Calu3 (cell line): ENCODE measurements around the gene KIAA0586. TPM values are rescaled to one million over a fixed set of nuclear protein-coding genes. Genes with fewer than 3 reads are reported as not detected.

Source experiments
- BruUV-seq: library from RNA; stranded (reverse); fragments of 400-500 nt; replicated peaks from 2 replicates; lab custom pipeline; 2021; lab: Mats Ljungman, UMichigan
- CTCF ChIA-PET: fragments of 300-600 bp; sonication (Branson Sonifier 250); formaldehyde crosslinking; loops from one replicate; lab custom pipeline; 2022; ENCODE audit warnings: antibody characterized with exemption; lab: Charles Lee
- DNase-seq: peaks from one replicate; pipeline ENCODE4 v3.0.0; 2022
- H3K27ac Mint-ChIP-seq: one replicate; pipeline ENCODE4 v1.8.0; 2022; ENCODE audit warnings: mixed read lengths; ENCODE audit not compliant: unreplicated experiment
- H3K27me3 Mint-ChIP-seq: one replicate; pipeline ENCODE4 v1.8.0; 2022; ENCODE audit warnings: mixed read lengths; ENCODE audit not compliant: unreplicated experiment
- H3K36me3 Mint-ChIP-seq: one replicate; pipeline ENCODE4 v1.8.0; 2022; ENCODE audit warnings: mild to moderate bottlenecking, moderate library complexity, mixed read lengths; ENCODE audit not compliant: insufficient read depth, unreplicated experiment
- H3K4me1 Mint-ChIP-seq: one replicate; pipeline ENCODE4 v1.8.0; 2022; ENCODE audit warnings: mild to moderate bottlenecking, low read depth, mixed read lengths; ENCODE audit not compliant: unreplicated experiment
- H3K4me3 Mint-ChIP-seq: one replicate; pipeline ENCODE4 v1.8.0; 2022; ENCODE audit warnings: mild to moderate bottlenecking, low read depth, moderate library complexity, mixed read lengths; ENCODE audit not compliant: unreplicated experiment
- H3K9me3 Mint-ChIP-seq: one replicate; pipeline ENCODE4 v1.8.0; 2022; ENCODE audit warnings: low read depth, mixed read lengths; ENCODE audit not compliant: unreplicated experiment
- CTCF ChIP-seq: fragments of 200-600 bp; IDR thresholded peaks from one replicate; pipeline ENCODE4 v1.8.0; 2022; ENCODE audit warnings: antibody characterized with exemption; ENCODE audit not compliant: unreplicated experiment
- intact Hi-C: fragments of 100-400 bp; cut with micrococcal nuclease; formaldehyde crosslinking; loops from one replicate; pipeline ENCODE4 v1.10.0; 2022; ENCODE audit not compliant: unreplicated experiment
- total RNA-seq: library from RNA; stranded (reverse); gene quantifications from 2 replicates; pipeline ENCODE4 v1.2.3, GENCODE V29; 2022

The KIAA0586 gene
- total RNA-seq, 1 experiment from 2014 or later, result 19.3 TPM

- no TSS peak for BruUV-seq
- intact Hi-C loops, result loop anchor here (5.0 kb wide), 1 partner anchor 292 kb away; no protein-coding TSS in a partner anchor
- H3K27ac Mint-ChIP-seq, result no peak overlapping the region
- TF ChIP-seq CTCF, result no peak
- H3K4me3 Mint-ChIP-seq, result no peak overlapping the region
- H3K9me3 Mint-ChIP-seq, result no peaks in the 10 kb centered on the region
- peaks cover 7% of the 10 kb centered on the region for H3K4me1 Mint-ChIP-seq
- H3K27me3 Mint-ChIP-seq, result no peaks in the 10 kb centered on the region
- CTCF ChIA-PET, result no interaction called here
- peaks cover 16% of the 10 kb centered on the region for H3K36me3 Mint-ChIP-seq
- no peak for DNase-seq
These were observed 28.6 kb upstream of the KIAA0586 start for GRCh38 chr14:58398895-58399294.

GRCh38 chr14:58401587-58401986 lies 25.9 kb upstream of the KIAA0586 start:
- CTCF ChIA-PET, result no interaction called here
- H3K27me3 Mint-ChIP-seq, result no peaks in the 10 kb centered on the region
- H3K4me1 Mint-ChIP-seq, result no peaks in the 10 kb centered on the region
- peaks cover 3% of the 10 kb centered on the region for H3K36me3 Mint-ChIP-seq
- H3K9me3 Mint-ChIP-seq, result no peaks in the 10 kb centered on the region
- no peak for TF ChIP-seq CTCF
- BruUV-seq, result no TSS peak
- H3K4me3 Mint-ChIP-seq, result no peak overlapping the region
- H3K27ac Mint-ChIP-seq, result no peak overlapping the region
- intact Hi-C loops, result no loop called here
- DNase-seq, result no peak

GRCh38 chr14:58408681-58409215 lies 18.8 kb upstream of the KIAA0586 start:
- Mint-ChIP-seq H3K4me1 (no peaks in the 10 kb centered on the region), H3K36me3 (no peaks in the 10 kb centered on the region), H3K4me3 (no peak overlapping the region), H3K9me3 (no peaks in the 10 kb centered on the region), H3K27me3 (no peaks in the 10 kb centered on the region), H3K27ac (no peak overlapping the region)
- no peak for TF ChIP-seq CTCF
- CTCF ChIA-PET, result no interaction called here
- no TSS peak for BruUV-seq
- no peak for DNase-seq
- intact Hi-C loops, result no loop called here

DNA sequence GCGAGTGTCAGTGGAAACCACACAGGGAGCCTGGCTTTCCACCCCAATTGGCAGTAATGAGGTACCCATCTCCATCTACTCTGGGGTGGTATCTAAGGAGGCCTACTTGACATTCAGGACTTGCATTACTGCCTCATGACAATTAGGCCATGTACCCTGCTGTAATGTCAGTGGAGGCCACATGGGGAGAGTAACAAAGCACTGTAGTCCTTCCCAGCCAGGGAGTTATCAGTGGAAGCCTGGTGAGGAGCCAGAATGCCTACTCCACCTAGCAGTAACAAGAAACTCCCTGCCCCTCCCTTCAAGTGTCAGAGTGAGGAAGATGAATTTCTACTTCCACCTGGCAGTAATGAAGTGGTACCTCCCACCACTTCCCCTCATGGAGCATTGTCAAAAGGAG lies 12.7 kb upstream of the KIAA0586 start:
- no peaks in the 10 kb centered on the region for H3K9me3 Mint-ChIP-seq
- DNase-seq, result no peak
- no peaks in the 10 kb centered on the region for H3K4me1 Mint-ChIP-seq
- peaks cover 15% of the 10 kb centered on the region for H3K36me3 Mint-ChIP-seq
- CTCF ChIA-PET, result no interaction called here
- H3K27ac Mint-ChIP-seq, result no peak overlapping the region
- H3K27me3 Mint-ChIP-seq, result no peaks in the 10 kb centered on the region
- BruUV-seq, result no TSS peak
- intact Hi-C loops, result no loop called here
- no peak for TF ChIP-seq CTCF
- H3K4me3 Mint-ChIP-seq, result no peak overlapping the region
